Left ventricle myocardium inferior (tissue), 1 donor: ENCODE data around the gene SLC25A28. TPM values are rescaled to one million over a fixed set of nuclear protein-coding genes. Genes with fewer than 3 reads are reported as not detected.

Experiments
- DNase-seq: peaks from one replicate; pipeline ENCODE4 v3.0.0-alpha.2; 2020
- H3K27ac ChIP-seq: fragments of 200-600 bp; replicated peaks from 2 replicates; pipeline ENCODE4 v1.8.0; 2021
- H3K27me3 ChIP-seq: fragments of 200-600 bp; 2 replicates; pipeline ENCODE4 v1.8.0; 2021; ENCODE audit warnings: low read depth
- H3K36me3 ChIP-seq: fragments of 200-600 bp; 2 replicates; pipeline ENCODE4 v1.8.0; 2021
- H3K4me1 ChIP-seq: fragments of 200-600 bp; 2 replicates; pipeline ENCODE4 v1.8.0; 2021
- H3K4me3 ChIP-seq: fragments of 200-600 bp; 2 replicates; pipeline ENCODE4 v1.8.0; 2021; ENCODE audit warnings: mild to moderate bottlenecking, moderate library complexity
- H3K9me3 ChIP-seq: fragments of 200-600 bp; replicated peaks from 2 replicates; pipeline ENCODE4 v1.8.0; 2021
- intact Hi-C: fragments of 100-400 bp; cut with micrococcal nuclease; formaldehyde crosslinking; loops from one replicate; pipeline ENCODE4 v1.11.0; 2022
- total RNA-seq: library from RNA; stranded (reverse); fragmentation: NEBNext Ultra II Directional; extraction: Animal tissue kit (Norgen Biotek cat#: 25700); gene quantifications from one replicate; pipeline ENCODE4 v1.2.1, GENCODE V29; 2021
- TF ChIP-seq, protein P1 (sequence below): fragments of 200-600 bp; IDR thresholded peaks from 2 replicates; pipeline ENCODE4 v1.8.0; 2021; ENCODE audit warnings: antibody characterized with exemption, mild to moderate bottlenecking, borderline replicate concordance
- donor health status: DM: no; HTN: yes; CAD: no; lungs with severe emphysema.

Gene SLC25A28
- total RNA-seq, 1 donor from 2014 or later = 41.2 TPM

DNA sequence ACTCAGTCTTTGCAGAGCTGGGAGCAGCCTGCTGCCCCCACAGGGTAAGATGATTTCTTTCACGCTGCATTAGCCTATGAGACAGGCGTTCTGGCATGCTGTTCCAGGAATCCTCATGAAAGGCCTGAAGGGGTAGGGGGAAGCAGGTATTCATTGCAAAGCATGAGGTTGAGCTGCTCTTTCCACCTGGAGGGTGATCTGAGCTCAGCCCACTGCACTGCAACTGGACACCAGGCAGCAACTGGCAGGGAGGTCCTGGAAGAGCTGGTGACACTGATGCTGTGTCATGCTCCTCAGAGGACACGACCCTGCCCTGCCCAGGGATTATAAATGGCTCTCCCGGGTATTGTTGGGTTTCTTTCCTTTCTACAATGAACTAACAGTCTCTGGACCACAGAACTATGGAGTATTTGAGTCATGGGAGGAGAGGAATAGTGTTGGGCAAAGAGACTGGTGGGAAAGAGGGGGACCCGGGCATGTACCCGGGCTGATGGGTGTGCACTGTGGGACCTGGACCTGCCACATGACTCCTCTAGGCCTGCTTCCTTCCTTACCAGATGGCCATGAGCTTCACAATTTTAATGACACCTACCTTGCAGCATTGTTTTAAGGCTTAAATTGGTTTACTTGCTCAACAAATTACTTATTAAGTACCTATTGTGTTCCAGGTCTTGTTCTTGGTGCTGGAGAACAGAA lies 24.3 kb downstream of the SLC25A28 start:
- TF ChIP-seq, protein P1, sequence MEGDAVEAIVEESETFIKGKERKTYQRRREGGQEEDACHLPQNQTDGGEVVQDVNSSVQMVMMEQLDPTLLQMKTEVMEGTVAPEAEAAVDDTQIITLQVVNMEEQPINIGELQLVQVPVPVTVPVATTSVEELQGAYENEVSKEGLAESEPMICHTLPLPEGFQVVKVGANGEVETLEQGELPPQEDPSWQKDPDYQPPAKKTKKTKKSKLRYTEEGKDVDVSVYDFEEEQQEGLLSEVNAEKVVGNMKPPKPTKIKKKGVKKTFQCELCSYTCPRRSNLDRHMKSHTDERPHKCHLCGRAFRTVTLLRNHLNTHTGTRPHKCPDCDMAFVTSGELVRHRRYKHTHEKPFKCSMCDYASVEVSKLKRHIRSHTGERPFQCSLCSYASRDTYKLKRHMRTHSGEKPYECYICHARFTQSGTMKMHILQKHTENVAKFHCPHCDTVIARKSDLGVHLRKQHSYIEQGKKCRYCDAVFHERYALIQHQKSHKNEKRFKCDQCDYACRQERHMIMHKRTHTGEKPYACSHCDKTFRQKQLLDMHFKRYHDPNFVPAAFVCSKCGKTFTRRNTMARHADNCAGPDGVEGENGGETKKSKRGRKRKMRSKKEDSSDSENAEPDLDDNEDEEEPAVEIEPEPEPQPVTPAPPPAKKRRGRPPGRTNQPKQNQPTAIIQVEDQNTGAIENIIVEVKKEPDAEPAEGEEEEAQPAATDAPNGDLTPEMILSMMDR = no peak

DNA sequence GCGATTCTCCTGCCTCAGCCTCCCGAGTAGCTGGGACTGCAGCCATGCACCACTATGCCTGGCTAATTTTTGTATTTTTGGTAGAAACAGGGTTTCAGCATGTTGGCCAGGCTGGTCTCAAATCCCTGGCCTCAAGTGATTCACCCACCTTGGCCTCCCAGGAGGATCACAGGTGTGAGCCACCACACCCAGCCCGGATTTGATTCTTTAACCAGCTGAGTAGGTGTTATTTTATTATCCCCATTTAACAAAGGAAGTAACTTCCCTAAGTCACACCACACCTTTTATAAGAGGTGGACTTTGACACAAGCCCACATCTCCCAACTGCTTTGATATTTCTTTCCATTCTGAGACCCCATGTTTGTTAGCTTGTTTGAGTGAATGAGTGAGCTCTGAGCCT lies 25.0 kb downstream of the SLC25A28 start:
- intact Hi-C loops = no loop called here

More for the DNA sequence above, 24.3 kb downstream of the SLC25A28 start:
- intact Hi-C loops = no loop called here
- Histone ChIP-seq H3K4me1 (no peaks in the 10 kb centered on the region), H3K9me3 (no peaks in the 10 kb centered on the region), H3K27me3 (peaks cover 18% of the 10 kb centered on the region), H3K27ac (no peak overlapping the region), H3K36me3 (no peaks in the 10 kb centered on the region), H3K4me3 (no peak overlapping the region)
- DNase-seq = no peak

DNA sequence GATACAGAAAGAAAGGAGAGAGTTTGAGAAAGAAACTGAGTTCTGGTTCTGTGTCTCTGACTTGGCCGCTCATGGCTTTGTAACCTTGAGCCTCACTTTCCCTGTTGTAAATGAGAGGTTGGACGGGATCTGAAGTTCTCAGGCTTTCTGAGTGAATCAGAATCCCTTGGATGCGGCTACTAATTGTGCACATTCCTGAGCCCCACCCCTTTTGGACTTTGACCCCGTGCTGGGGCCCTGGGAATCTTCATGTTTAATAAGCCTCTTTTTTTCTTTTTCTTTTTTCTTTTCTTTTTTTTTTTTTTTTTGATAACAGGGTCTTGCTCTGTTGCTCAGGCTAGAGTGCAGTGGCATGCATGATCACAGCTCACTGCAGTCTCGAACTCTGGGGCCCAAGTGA lies 26.9 kb downstream of the SLC25A28 start:
- Histone ChIP-seq H3K4me3 (no peak overlapping the region), H3K36me3 (no peaks in the 10 kb centered on the region), H3K27ac (no peak overlapping the region), H3K4me1 (no peaks in the 10 kb centered on the region), H3K27me3 (peaks cover 29% of the 10 kb centered on the region), H3K9me3 (no peaks in the 10 kb centered on the region)
- DNase-seq = no peak
- intact Hi-C loops = no loop called here
- TF ChIP-seq, protein P1 = no peak

More for the DNA sequence above, 25.0 kb downstream of the SLC25A28 start:
- Histone ChIP-seq H3K4me3 (no peak overlapping the region), H3K36me3 (no peaks in the 10 kb centered on the region), H3K27ac (no peak overlapping the region), H3K9me3 (no peaks in the 10 kb centered on the region), H3K27me3 (peaks cover 21% of the 10 kb centered on the region), H3K4me1 (no peaks in the 10 kb centered on the region)
- TF ChIP-seq, protein P1 = no peak
- DNase-seq = no peak

DNA sequence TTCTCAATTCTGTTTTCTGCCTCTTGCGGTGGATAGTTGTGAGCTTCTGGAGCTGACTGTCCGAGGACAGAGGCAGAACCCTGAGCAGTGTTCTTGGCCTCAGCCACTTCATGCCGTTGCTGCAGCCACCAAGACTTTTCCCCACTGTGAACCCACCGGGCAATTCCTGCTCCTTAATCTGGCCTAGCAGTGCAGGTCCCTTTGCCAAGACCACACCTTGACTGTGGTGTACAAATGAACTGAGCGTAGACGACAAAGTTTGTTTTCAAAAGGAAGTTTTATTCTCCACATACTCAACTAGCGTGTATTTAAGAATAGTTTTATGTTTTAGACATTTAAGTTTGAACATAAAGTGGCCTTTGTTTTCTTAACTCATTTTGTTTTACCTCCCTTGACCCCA lies 29.4 kb downstream of the SLC25A28 start:
- Histone ChIP-seq H3K4me1 (no peaks in the 10 kb centered on the region), H3K4me3 (no peak overlapping the region), H3K9me3 (no peaks in the 10 kb centered on the region), H3K27me3 (peaks cover 51% of the 10 kb centered on the region), H3K27ac (no peak overlapping the region), H3K36me3 (no peaks in the 10 kb centered on the region)
- intact Hi-C loops = no loop called here
- TF ChIP-seq, protein P1 = no peak
- DNase-seq = no peak

DNA sequence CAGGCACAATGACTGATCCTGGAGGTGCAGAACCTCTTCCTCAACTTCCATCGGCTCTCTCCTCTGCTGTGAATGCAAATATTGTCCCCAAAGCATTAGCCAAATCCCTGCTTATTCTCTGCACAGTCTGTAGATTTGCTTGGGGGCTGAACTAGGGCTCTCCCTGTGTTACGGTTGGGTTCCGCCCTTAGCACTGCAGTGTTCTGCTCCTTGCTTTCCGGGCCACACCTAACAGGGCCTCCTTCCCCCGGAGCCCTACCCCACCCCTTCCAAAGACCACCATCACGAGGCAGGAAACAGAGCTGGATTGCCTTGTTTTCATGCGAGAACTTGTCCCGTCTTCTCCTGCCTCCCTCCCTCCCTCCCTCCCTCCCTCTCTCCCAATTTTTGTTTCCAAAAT lies 36.6 kb downstream of the SLC25A28 start:
- Histone ChIP-seq H3K4me3 (no peak overlapping the region), H3K9me3 (no peaks in the 10 kb centered on the region), H3K27ac (no peak overlapping the region), H3K4me1 (no peaks in the 10 kb centered on the region), H3K27me3 (peaks cover 67% of the 10 kb centered on the region), H3K36me3 (no peaks in the 10 kb centered on the region)
- intact Hi-C loops = no loop called here
- TF ChIP-seq, protein P1 = no peak
- DNase-seq = no peak
